Testis (tissue), 3 donors: ENCODE data around the gene FRMD5. TPM values are rescaled to one million over a fixed set of nuclear protein-coding genes. Genes with fewer than 3 reads are reported as not detected.
"Not testable (repeated sequence)": the region's sequence is repeated elsewhere in the genome, so short reads cannot be mapped to it uniquely, and the experiment has no call there.

Experiments used
- DNase-seq: peaks from one replicate; pipeline ENCODE4 v3.0.0-alpha.2; 2019
- H3K27ac ChIP-seq, 2 donors: fragments of 200-600 bp; sonication (generic); one replicate each; pipeline ENCODE4 v1.5.1; 2019
- H3K27me3 ChIP-seq: fragments of 200-600 bp; sonication (generic); one replicate; pipeline ENCODE4 v1.5.1; 2019
- H3K36me3 ChIP-seq: fragments of 200-600 bp; sonication (generic); one replicate; pipeline ENCODE4 v1.5.1; 2017; ENCODE audit warnings: low read depth; ENCODE audit errors: missing control alignments
- H3K4me1 ChIP-seq: fragments of 200-600 bp; sonication (generic); one replicate; pipeline ENCODE4 v1.5.1; 2019
- H3K4me3 ChIP-seq, 2 donors: fragments of 200-600 bp; sonication (generic); one replicate each; pipeline ENCODE4 v1.5.1; 2017 to 2019
- H3K9me3 ChIP-seq: fragments of 200-600 bp; sonication (generic); one replicate; pipeline ENCODE4 v1.5.1; 2017
- POLR2A ChIP-seq: fragments of 450-650 bp; IDR thresholded peaks from one replicate; pipeline ENCODE4 v1.6.1; 2017; ENCODE audit warnings: antibody characterized with exemption, mild to moderate bottlenecking, moderate library complexity
- WGBS, 2 donors: methylation state at CpG; one replicate each; pipeline ENCODE4 v1.1.5; 2018; 5-methylcytosine and 5-hydroxymethylcytosine counted together
- intact Hi-C: fragments of 100-400 bp; cut with DNase I; formaldehyde crosslinking; loops from one replicate; pipeline ENCODE4 v1.15.1; 2023; ENCODE audit warnings: low total_unique reads
- polyA plus RNA-seq: library from polyadenylated mRNA; stranded (reverse); fragments of 350-450 nt; fragmentation: Illumina TruSeq; extraction: RNeasy Lipid Tissue Mini Kit (QIAGEN cat#74804); gene quantifications from one replicate; pipeline ENCODE4 v1.2.3, GENCODE V29; 2014; ENCODE audit warnings: low read depth, low replicate concordance; ENCODE audit not compliant: insufficient read depth
- total RNA-seq, 2 donors: library from RNA; depleted of rRNA; stranded (reverse); fragments of >200 nt; gene quantifications; one replicate each; pipeline ENCODE4 v1.2.3, GENCODE V29; 2016
- TF ChIP-seq, protein P1 (sequence below), 3 experiments: fragments of 450-650 bp in 2 of 3; fragments of 200-600 bp in 1 of 3; sonication (generic) in 1 of 3; IDR thresholded peaks; one replicate each; pipeline ENCODE4 v1.5.1; 2016 to 2019; ENCODE audit warnings: antibody characterized with exemption in 3 of 3, mild to moderate bottlenecking in 2 of 3, moderate library complexity in 1 of 3

The FRMD5 gene
- total and polyA plus RNA-seq, 3 donors from 2014 or later, result 10.5 to 12.3 (median 10.6) TPM

DNA sequence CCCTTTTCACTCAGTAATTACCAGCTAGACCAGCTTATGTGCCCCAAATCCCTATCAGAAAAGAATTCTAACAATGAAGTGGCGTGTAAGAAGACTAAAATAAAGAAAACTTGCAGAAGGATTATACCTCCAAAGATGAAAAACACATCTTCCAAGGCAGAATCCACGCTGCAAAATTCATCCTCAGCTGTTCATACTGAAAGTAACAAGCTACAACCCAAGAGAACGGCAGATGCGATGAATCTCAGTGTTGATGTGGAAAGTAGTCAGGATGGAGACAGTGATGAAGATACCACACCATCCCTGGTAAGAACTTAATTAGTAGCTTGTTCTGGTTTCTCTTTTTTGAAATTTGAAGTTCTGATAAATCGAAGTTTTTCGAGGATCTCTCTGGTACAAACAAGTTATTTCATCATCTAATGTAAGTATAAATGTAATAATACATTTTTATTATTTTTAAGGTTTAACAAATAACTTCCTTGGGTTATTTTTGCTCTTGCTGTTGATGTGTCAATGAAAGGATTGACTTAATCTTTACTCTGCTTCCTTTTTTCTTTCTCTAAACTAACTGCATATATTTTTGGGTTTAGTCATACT lies 366.9 kb downstream of the FRMD5 start:
- Histone ChIP-seq H3K9me3 (no peaks in the 10 kb centered on the region), H3K27ac (peak overlapping the region in 1 of 2 donors; percentile 28), H3K4me3 (no peak overlapping the region), H3K4me1 (peaks cover 12% of the 10 kb centered on the region), H3K27me3 (no peaks in the 10 kb centered on the region), H3K36me3 (no peaks in the 10 kb centered on the region)
- whole genome bisulfite sequencing, 2 donors, result 56 to 67% methylated on average over 6 of the region's 6 CpGs
- intact Hi-C loops, result no loop called here
- TF ChIP-seq, protein P1, sequence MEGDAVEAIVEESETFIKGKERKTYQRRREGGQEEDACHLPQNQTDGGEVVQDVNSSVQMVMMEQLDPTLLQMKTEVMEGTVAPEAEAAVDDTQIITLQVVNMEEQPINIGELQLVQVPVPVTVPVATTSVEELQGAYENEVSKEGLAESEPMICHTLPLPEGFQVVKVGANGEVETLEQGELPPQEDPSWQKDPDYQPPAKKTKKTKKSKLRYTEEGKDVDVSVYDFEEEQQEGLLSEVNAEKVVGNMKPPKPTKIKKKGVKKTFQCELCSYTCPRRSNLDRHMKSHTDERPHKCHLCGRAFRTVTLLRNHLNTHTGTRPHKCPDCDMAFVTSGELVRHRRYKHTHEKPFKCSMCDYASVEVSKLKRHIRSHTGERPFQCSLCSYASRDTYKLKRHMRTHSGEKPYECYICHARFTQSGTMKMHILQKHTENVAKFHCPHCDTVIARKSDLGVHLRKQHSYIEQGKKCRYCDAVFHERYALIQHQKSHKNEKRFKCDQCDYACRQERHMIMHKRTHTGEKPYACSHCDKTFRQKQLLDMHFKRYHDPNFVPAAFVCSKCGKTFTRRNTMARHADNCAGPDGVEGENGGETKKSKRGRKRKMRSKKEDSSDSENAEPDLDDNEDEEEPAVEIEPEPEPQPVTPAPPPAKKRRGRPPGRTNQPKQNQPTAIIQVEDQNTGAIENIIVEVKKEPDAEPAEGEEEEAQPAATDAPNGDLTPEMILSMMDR (IDR thresholded peaks at IDR 0.05), result no peak
- TF ChIP-seq POLR2A, result no peak
- DNase-seq, result no peak

DNA sequence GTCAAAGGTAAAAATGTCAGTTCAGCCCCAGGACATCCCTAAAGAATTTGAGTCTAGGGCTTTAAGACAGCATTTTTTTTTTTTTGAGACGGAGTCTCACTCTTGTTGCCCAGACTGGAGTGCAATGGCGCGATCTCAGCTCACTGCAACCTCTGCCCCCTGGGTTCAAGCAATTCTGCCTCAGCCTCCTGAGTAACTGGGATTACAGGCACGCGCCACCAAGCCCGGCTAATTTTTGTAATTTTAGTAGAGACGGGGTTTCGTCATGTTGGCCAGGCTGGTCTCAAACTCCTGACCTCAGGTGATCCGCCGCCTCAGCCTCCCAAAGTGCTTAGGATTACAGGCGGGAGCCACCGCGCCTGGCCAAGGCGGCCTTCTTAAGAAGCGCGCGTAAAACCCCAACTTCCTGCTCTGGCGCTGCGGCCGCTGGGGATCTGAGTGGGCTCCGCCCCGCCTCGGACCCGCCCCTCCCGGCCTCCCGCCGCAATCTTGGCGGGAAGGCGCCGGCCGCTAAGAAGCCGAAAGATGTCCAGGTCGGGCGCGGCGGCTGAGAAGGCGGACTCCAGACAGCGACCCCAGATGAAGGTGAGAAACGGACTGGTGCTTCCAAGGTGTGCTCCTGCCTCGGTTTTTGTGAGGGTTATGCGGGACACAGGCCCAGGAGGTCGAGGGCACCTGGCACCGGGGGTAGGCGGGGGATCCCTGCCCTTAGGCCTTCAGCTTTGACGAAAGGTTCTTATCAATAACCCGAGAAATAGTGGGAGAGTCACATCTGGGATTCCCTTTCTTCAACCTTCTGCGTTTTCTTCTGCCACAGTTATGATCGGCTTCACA lies 368.3 kb downstream of the FRMD5 start, which contains the start of gene WDR76:
TSS of gene WDR76 (plus strand) at position 495 of the 834 bp plus-strand sequence. CDS start at position 526, 31 bp downstream.
- Histone ChIP-seq H3K4me3 (peak within 1 kb of the TSS; percentile 51 to 55), H3K9me3 (no peaks in the 10 kb centered on the region), H3K27me3 (no peaks in the 10 kb centered on the region), H3K27ac (peak within 1 kb of the TSS; percentile 59 to 63), H3K36me3 (no peaks in the 10 kb centered on the region), H3K4me1 (peaks cover 14% of the 10 kb centered on the region)
- 3 to 4% methylated on average over 29 to 48 of the region's 48 CpGs for WGBS, 2 donors
- peak; percentile 86 for DNase-seq
- intact Hi-C loops, result no loop called here
- TF ChIP-seq, protein P1 (IDR thresholded peaks at IDR 0.05), result no peak
- no peak for TF ChIP-seq POLR2A

DNA sequence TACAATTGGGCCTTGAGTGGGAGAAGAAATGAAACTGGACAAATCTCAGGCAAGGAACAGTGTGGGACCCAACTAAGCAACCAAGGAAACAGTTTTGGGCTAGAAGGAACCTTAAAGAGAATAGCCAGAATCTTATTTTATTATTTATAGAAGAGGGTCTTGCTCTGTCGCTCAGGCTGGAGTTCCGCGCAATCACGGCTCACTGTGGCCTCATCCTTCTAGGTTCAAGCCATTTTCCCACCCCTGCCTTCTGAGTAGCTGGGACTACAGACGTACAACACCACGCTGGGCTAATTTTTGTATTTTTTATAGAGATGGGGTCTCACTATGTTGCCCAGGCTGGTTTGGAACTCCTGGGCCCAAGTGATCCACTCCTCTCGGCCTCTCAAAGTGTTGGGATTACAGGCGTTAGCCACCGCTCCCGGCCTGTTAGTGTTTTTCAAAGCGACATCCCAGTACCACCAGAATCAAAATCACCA lies 369.0 kb downstream of the FRMD5 start:
- H3K9me3 ChIP-seq, result no peaks in the 10 kb centered on the region
- TF ChIP-seq, protein P1 (IDR thresholded peaks at IDR 0.05), result no peak
- TF ChIP-seq POLR2A, result no peak
- no peaks in the 10 kb centered on the region for H3K27me3 ChIP-seq
- no peaks in the 10 kb centered on the region for H3K36me3 ChIP-seq
- 65 to 72% methylated on average over 11 of the region's 11 CpGs for WGBS, 2 donors
- intact Hi-C loops, result no loop called here
- H3K27ac ChIP-seq, result peak overlapping the region in 1 of 2 donors; percentile 63
- H3K4me1 ChIP-seq, result peaks cover 14% of the 10 kb centered on the region
- peak overlapping the region; percentile 51 to 55 for H3K4me3 ChIP-seq
- DNase-seq, result no peak

DNA sequence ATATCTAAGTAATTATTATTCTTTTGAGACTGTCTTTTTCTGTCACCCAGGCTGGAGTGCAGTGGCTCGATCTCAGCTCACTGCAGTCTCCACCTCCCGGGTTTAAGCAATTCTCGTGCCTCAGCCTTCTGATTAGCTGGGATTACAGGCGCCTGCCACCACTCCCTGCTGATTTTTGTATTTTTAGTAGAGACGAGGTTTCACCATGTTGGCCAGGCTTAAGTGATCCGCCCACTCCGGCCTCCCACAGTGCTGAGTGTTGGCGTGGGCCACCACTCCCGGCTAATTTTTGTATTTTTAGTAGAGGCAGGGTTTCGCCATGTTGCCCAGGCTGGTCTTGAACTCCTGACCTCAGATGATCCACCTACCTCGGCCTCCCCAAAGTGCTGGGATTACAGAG lies 369.8 kb downstream of the FRMD5 start:
- H3K4me3 ChIP-seq, result peak overlapping the region in 1 of 2 donors; percentile 94
- intact Hi-C loops, H3K27me3 ChIP-seq, DNase-seq, H3K27ac ChIP-seq, H3K36me3 ChIP-seq, H3K9me3 ChIP-seq: not testable (repeated sequence)
- peaks cover 14% of the 10 kb centered on the region for H3K4me1 ChIP-seq
- WGBS, 2 donors, result 64 to 78% methylated on average over 11 of the region's 11 CpGs
